ENCODE measurements around the gene CUZD1.
"Not testable (repeated sequence)": the region's sequence is repeated elsewhere in the genome, so short reads cannot be mapped to it uniquely, and the experiment has no call there.

Gene CUZD1

GRCh38 chr10:122845783-122846332 is at the start of gene CUZD1:
Gene CUZD1, minus strand, starts transcription at chr10:122845857. Its CDS starts 14 bp downstream, at chr10:122845843.
- DNase-seq (ENCODE audit: low read depth, low spot score) = no peak

- no peak for DNase-seq (ENCODE audit: low read depth, low spot score)
These were observed 48.7 kb upstream of the CUZD1 start for GRCh38 chr10:122894261-122894944.

- DNase-seq (ENCODE audit: low read depth, low spot score) = no peak
These were observed 38.5 kb upstream of the CUZD1 start for GRCh38 chr10:122884166-122884565.

GRCh38 chr10:122882766-122883165 is 37.1 kb upstream of the CUZD1 start:
- no peak for DNase-seq (ENCODE audit: low read depth, low spot score)

- peak; percentile 92 for DNase-seq (ENCODE audit: low read depth, low spot score)
These were observed 33.9 kb upstream of the CUZD1 start, which contains the start of gene FAM24B for GRCh38 chr10:122879339-122880273. Gene FAM24B, minus strand, starts transcription at chr10:122879581. Its CDS starts 29,066 bp downstream, at chr10:122850515.

GRCh38 chr10:122878799-122879338 is 33.2 kb upstream of the CUZD1 start:
- DNase-seq (ENCODE audit: low read depth, low spot score) = no peak

- no peak for DNase-seq (ENCODE audit: low read depth, low spot score)
These were observed 31.6 kb upstream of the CUZD1 start for GRCh38 chr10:122877264-122877663.

- DNase-seq (ENCODE audit: low read depth, low spot score) = no peak
These were observed 30.8 kb upstream of the CUZD1 start for GRCh38 chr10:122876467-122876855.

- DNase-seq (ENCODE audit: low read depth, low spot score) = no peak
These were observed 30.3 kb upstream of the CUZD1 start for GRCh38 chr10:122875843-122876466.

- DNase-seq (ENCODE audit: low read depth, low spot score) = not testable (repeated sequence)
These were observed 26.3 kb upstream of the CUZD1 start for GRCh38 chr10:122871947-122872346.

GRCh38 chr10:122868768-122869167 is 23.1 kb upstream of the CUZD1 start:
- not testable (repeated sequence) for DNase-seq (ENCODE audit: low read depth, low spot score)

- not testable (repeated sequence) for DNase-seq (ENCODE audit: low read depth, low spot score)
These were observed 21.3 kb upstream of the CUZD1 start for GRCh38 chr10:122866757-122867482.

- DNase-seq (ENCODE audit: low read depth, low spot score) = no peak
These were observed 19.2 kb upstream of the CUZD1 start for GRCh38 chr10:122864901-122865300.

GRCh38 chr10:122864194-122864592 is 18.5 kb upstream of the CUZD1 start:
- DNase-seq (ENCODE audit: low read depth, low spot score) = no peak

- no peak for DNase-seq (ENCODE audit: low read depth, low spot score)
These were observed 17.8 kb upstream of the CUZD1 start for GRCh38 chr10:122863216-122864193.

- DNase-seq (ENCODE audit: low read depth, low spot score) = no peak
These were observed 16.1 kb upstream of the CUZD1 start for GRCh38 chr10:122861711-122862161.

- DNase-seq (ENCODE audit: low read depth, low spot score) = no peak
These were observed 13.9 kb upstream of the CUZD1 start for GRCh38 chr10:122859527-122859926.

GRCh38 chr10:122858042-122858441 is 12.4 kb upstream of the CUZD1 start:
- DNase-seq (ENCODE audit: low read depth, low spot score) = not testable (repeated sequence)

GRCh38 chr10:122856902-122857301 is 11.2 kb upstream of the CUZD1 start:
- no peak for DNase-seq (ENCODE audit: low read depth, low spot score)

All from activated CD4-positive, CD25-positive, alpha-beta regulatory T cell treated with anti-CD3 and anti-CD28 coated beads, Interleukin-2, amount 50 U/mL, for 16 hours (primary cell).